ENCODE data around the gene FREM2. TPM values are rescaled to one million over a fixed set of nuclear protein-coding genes. Genes with fewer than 3 reads are reported as not detected.

The FREM2 gene
- total RNA-seq, 1 experiment from 2014 or later = 0.05 TPM

DNA sequence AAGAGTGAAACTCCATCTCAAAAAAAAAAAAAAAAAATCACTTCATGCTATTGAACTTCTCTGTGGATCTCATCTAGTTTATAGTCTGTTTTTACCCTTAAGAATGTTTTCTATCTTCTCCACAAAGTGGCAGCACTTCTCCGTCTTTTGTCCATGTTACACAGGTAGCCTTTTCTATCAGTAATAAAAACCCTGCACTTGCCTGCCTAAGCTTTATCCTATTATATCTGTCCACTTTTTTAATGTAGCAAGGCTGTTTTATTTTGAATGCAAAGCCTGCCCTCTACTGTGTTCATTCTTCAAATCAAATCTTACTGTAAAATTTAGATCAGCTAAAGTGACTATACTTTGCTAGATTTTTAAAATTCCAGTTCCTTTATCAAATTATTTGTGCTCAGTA lies 179.8 kb downstream of the FREM2 start:
- POLR2A ChIA-PET = no interaction called here
- H4K20me1 ChIP-seq (ENCODE audit: insufficient read depth) = no peaks in the 10 kb centered on the region
- H3K4me3 ChIP-seq (replicated peaks in 1 of 2; ENCODE audit: low read depth in 1 of 2, low read length in 2 of 2) = no peak overlapping the region
- H3K9ac ChIP-seq (ENCODE audit: low read length) = no peak overlapping the region
- CTCF ChIA-PET = interaction anchor here (1.3 kb wide), 1 partner anchor 48 kb away, joined by 10 read pairs; no protein-coding TSS in a partner anchor
- intact Hi-C loops (cut with micrococcal nuclease) = no loop called here
- BruUV-seq (replicated peaks) = no TSS peak
- H3K9me2 ChIP-seq (ENCODE audit: insufficient read depth) = no peaks in the 10 kb centered on the region
- H3K27ac ChIP-seq (ENCODE audit: low read depth, low read length) = no peak overlapping the region
- ATAC-seq (no peak), DNase-seq (ENCODE audit: low read depth, low spot score) (no peak)
- H3K79me2 ChIP-seq (ENCODE audit: insufficient read depth, low read length) = no peaks in the 10 kb centered on the region
- no peak overlapping the region for H3K4me2 ChIP-seq (ENCODE audit: low read length)
- no peaks in the 10 kb centered on the region for H3K36me3 ChIP-seq (ENCODE audit: control insufficient read depth in 1 of 2, insufficient read depth in 2 of 2, low read length in 2 of 2)
- TF ChIP-seq, protein P1, sequence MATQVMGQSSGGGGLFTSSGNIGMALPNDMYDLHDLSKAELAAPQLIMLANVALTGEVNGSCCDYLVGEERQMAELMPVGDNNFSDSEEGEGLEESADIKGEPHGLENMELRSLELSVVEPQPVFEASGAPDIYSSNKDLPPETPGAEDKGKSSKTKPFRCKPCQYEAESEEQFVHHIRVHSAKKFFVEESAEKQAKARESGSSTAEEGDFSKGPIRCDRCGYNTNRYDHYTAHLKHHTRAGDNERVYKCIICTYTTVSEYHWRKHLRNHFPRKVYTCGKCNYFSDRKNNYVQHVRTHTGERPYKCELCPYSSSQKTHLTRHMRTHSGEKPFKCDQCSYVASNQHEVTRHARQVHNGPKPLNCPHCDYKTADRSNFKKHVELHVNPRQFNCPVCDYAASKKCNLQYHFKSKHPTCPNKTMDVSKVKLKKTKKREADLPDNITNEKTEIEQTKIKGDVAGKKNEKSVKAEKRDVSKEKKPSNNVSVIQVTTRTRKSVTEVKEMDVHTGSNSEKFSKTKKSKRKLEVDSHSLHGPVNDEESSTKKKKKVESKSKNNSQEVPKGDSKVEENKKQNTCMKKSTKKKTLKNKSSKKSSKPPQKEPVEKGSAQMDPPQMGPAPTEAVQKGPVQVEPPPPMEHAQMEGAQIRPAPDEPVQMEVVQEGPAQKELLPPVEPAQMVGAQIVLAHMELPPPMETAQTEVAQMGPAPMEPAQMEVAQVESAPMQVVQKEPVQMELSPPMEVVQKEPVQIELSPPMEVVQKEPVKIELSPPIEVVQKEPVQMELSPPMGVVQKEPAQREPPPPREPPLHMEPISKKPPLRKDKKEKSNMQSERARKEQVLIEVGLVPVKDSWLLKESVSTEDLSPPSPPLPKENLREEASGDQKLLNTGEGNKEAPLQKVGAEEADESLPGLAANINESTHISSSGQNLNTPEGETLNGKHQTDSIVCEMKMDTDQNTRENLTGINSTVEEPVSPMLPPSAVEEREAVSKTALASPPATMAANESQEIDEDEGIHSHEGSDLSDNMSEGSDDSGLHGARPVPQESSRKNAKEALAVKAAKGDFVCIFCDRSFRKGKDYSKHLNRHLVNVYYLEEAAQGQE (IDR thresholded peaks at IDR 0.05; ENCODE audit: low read depth) = no peak
- TF ChIP-seq RAD21 (IDR thresholded peaks at IDR 0.05; ENCODE audit: low read depth) (peak; percentile 32; the same call in 1 of the 2 replicates), JUND (IDR thresholded peaks at IDR 0.05) (no peak), EGR1 (IDR thresholded peaks at IDR 0.05; ENCODE audit: low read depth) (no peak), EZH2 (IDR thresholded peaks at IDR 0.05) (no peak)
- TF ChIP-seq, protein P2, sequence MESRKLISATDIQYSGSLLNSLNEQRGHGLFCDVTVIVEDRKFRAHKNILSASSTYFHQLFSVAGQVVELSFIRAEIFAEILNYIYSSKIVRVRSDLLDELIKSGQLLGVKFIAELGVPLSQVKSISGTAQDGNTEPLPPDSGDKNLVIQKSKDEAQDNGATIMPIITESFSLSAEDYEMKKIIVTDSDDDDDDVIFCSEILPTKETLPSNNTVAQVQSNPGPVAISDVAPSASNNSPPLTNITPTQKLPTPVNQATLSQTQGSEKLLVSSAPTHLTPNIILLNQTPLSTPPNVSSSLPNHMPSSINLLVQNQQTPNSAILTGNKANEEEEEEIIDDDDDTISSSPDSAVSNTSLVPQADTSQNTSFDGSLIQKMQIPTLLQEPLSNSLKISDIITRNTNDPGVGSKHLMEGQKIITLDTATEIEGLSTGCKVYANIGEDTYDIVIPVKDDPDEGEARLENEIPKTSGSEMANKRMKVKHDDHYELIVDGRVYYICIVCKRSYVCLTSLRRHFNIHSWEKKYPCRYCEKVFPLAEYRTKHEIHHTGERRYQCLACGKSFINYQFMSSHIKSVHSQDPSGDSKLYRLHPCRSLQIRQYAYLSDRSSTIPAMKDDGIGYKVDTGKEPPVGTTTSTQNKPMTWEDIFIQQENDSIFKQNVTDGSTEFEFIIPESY (IDR thresholded peaks at IDR 0.05; ENCODE audit: extremely low read depth, insufficient replicate concordance, low read length) = no peak
- TF ChIP-seq, protein P3, sequence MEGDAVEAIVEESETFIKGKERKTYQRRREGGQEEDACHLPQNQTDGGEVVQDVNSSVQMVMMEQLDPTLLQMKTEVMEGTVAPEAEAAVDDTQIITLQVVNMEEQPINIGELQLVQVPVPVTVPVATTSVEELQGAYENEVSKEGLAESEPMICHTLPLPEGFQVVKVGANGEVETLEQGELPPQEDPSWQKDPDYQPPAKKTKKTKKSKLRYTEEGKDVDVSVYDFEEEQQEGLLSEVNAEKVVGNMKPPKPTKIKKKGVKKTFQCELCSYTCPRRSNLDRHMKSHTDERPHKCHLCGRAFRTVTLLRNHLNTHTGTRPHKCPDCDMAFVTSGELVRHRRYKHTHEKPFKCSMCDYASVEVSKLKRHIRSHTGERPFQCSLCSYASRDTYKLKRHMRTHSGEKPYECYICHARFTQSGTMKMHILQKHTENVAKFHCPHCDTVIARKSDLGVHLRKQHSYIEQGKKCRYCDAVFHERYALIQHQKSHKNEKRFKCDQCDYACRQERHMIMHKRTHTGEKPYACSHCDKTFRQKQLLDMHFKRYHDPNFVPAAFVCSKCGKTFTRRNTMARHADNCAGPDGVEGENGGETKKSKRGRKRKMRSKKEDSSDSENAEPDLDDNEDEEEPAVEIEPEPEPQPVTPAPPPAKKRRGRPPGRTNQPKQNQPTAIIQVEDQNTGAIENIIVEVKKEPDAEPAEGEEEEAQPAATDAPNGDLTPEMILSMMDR (IDR thresholded peaks at IDR 0.05 in 2 of 3, conservative IDR thresholded peaks at IDR 0.05 in 1 of 3; ENCODE audit: borderline replicate concordance in 1 of 3, insufficient read depth in 1 of 3, low read depth in 2 of 3, low read length in 2 of 3) = 0 out of 6 replicates have a peak, but pooled peaks of 1 of the 3 experiments have one; percentile 9
- H3K9me3 ChIP-seq (ENCODE audit: control insufficient read depth in 1 of 2, insufficient read depth in 1 of 2, low read depth in 1 of 2, low read length in 2 of 2) = no peaks in the 10 kb centered on the region
- RAD21 ChIA-PET (ENCODE audit: low non-redundant PET in 1 of 2, low total read pairs in 2 of 2, uncharacterized antibody in 2 of 2, unreplicated experiment in 2 of 2) = interaction anchor here in 1 of 2 experiments (0.7 kb wide), 1 partner anchor 61 kb away, joined by 3 read pairs; no protein-coding TSS in a partner anchor
- no peak overlapping the region for H2AFZ ChIP-seq (ENCODE audit: low read depth, low read length, poor library complexity, severe bottlenecking)
- no peaks in the 10 kb centered on the region for H3K4me1 ChIP-seq (ENCODE audit: control insufficient read depth in 1 of 2, insufficient read depth in 2 of 2, low read length in 2 of 2)
- no peaks in the 10 kb centered on the region; the same call in none of the 2 replicates for H3K27me3 ChIP-seq (ENCODE audit: insufficient read depth, low read length)

Data from HCT116 (cell line).